ENCODE data around the gene ADAMTSL3. TPM values are rescaled to one million over a fixed set of nuclear protein-coding genes. Genes with fewer than 3 reads are reported as not detected.

Gene ADAMTSL3
- total and polyA plus RNA-seq, 2 experiments from 2014 or later = 0.61 to 0.87 TPM

- no peak for DNase-seq (ENCODE audit: low spot score)
- H3K27me3 Mint-ChIP-seq (ENCODE audit: insufficient read depth, low read depth, poor library complexity) = no peaks in the 10 kb centered on the region
- Histone ChIP-seq H3K9me2 (ENCODE audit: insufficient read depth) (no peaks in the 10 kb centered on the region), H3K4me2 (no peak overlapping the region), H3K79me2 (replicated peaks; ENCODE audit: insufficient read depth) (no peaks in the 10 kb centered on the region), H3K4me3 (no peak overlapping the region), H3K27ac (ENCODE audit: low read depth) (no peak overlapping the region), H2AFZ (no peak overlapping the region), H3K36me3 (ENCODE audit: insufficient read depth) (no peaks in the 10 kb centered on the region), H4K20me1 (replicated peaks; ENCODE audit: insufficient read depth) (no peaks in the 10 kb centered on the region), H3K27me3 (ENCODE audit: insufficient read depth) (no peaks in the 10 kb centered on the region), H3K4me1 (ENCODE audit: insufficient read depth) (no peaks in the 10 kb centered on the region), H3F3A (replicated peaks; ENCODE audit: low read depth) (no peaks in the 10 kb centered on the region)
- no peak overlapping the region for H3K27ac Mint-ChIP-seq
- TF ChIP-seq POLR2AphosphoS5 (IDR thresholded peaks at IDR 0.05; ENCODE audit: low read depth) = no peak
- TF ChIP-seq, protein P1, sequence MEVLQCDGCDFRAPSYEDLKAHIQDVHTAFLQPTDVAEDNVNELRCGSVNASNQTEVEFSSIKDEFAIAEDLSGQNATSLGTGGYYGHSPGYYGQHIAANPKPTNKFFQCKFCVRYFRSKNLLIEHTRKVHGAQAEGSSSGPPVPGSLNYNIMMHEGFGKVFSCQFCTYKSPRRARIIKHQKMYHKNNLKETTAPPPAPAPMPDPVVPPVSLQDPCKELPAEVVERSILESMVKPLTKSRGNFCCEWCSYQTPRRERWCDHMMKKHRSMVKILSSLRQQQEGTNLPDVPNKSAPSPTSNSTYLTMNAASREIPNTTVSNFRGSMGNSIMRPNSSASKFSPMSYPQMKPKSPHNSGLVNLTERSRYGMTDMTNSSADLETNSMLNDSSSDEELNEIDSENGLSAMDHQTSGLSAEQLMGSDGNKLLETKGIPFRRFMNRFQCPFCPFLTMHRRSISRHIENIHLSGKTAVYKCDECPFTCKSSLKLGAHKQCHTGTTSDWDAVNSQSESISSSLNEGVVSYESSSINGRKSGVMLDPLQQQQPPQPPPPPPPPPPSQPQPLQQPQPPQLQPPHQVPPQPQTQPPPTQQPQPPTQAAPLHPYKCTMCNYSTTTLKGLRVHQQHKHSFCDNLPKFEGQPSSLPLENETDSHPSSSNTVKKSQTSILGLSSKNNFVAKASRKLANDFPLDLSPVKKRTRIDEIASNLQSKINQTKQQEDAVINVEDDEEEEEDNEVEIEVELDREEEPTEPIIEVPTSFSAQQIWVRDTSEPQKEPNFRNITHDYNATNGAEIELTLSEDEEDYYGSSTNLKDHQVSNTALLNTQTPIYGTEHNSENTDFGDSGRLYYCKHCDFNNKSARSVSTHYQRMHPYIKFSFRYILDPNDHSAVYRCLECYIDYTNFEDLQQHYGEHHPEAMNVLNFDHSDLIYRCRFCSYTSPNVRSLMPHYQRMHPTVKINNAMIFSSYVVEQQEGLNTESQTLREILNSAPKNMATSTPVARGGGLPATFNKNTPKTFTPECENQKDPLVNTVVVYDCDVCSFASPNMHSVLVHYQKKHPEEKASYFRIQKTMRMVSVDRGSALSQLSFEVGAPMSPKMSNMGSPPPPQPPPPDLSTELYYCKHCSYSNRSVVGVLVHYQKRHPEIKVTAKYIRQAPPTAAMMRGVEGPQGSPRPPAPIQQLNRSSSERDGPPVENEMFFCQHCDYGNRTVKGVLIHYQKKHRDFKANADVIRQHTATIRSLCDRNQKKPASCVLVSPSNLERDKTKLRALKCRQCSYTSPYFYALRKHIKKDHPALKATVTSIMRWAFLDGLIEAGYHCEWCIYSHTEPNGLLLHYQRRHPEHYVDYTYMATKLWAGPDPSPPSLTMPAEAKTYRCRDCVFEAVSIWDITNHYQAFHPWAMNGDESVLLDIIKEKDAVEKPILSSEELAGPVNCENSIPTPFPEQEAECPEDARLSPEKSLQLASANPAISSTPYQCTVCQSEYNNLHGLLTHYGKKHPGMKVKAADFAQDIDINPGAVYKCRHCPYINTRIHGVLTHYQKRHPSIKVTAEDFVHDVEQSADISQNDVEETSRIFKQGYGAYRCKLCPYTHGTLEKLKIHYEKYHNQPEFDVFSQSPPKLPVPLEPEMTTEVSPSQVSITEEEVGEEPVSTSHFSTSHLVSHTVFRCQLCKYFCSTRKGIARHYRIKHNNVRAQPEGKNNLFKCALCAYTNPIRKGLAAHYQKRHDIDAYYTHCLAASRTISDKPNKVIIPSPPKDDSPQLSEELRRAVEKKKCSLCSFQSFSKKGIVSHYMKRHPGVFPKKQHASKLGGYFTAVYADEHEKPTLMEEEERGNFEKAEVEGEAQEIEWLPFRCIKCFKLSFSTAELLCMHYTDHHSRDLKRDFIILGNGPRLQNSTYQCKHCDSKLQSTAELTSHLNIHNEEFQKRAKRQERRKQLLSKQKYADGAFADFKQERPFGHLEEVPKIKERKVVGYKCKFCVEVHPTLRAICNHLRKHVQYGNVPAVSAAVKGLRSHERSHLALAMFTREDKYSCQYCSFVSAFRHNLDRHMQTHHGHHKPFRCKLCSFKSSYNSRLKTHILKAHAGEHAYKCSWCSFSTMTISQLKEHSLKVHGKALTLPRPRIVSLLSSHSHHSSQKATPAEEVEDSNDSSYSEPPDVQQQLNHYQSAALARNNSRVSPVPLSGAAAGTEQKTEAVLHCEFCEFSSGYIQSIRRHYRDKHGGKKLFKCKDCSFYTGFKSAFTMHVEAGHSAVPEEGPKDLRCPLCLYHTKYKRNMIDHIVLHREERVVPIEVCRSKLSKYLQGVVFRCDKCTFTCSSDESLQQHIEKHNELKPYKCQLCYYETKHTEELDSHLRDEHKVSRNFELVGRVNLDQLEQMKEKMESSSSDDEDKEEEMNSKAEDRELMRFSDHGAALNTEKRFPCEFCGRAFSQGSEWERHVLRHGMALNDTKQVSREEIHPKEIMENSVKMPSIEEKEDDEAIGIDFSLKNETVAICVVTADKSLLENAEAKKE (CRISPR knock-in tag; IDR thresholded peaks at IDR 0.05) = no peak
- TF ChIP-seq EZH2phosphoT487 (IDR thresholded peaks at IDR 0.05; ENCODE audit: unreplicated experiment) = no peak
- H3K9me3 Mint-ChIP-seq = no peaks in the 10 kb centered on the region
- no peaks in the 10 kb centered on the region; the same call in 2 of the 3 replicates for H3K4me1 Mint-ChIP-seq
- H3K36me3 Mint-ChIP-seq (ENCODE audit: low read depth) = no peaks in the 10 kb centered on the region
- ATAC-seq = no peak
- no peak overlapping the region for H3K4me3 Mint-ChIP-seq
These were observed 245.7 kb downstream of the ADAMTSL3 start for GRCh38 chr15:83899670-83900069.

- no peak for TF ChIP-seq CREB1 (CRISPR knock-in tag; IDR thresholded peaks at IDR 0.05; ENCODE audit: low read depth)
- no peak for TF ChIP-seq NANOG (IDR thresholded peaks at IDR 0.05; ENCODE audit: borderline replicate concordance)
- no peak for TF ChIP-seq POLR2AphosphoS5 (IDR thresholded peaks at IDR 0.05; ENCODE audit: low read depth)
- no peak for TF ChIP-seq ZNF331 (CRISPR knock-in tag; IDR thresholded peaks at IDR 0.05; ENCODE audit: low read depth)
- no peak for TF ChIP-seq EZH2 (IDR thresholded peaks at IDR 0.05; ENCODE audit: low read depth, unreplicated experiment)
- TF ChIP-seq STAT1 (IDR thresholded peaks at IDR 0.05; ENCODE audit: unreplicated experiment) = no peak
- H3K27ac Mint-ChIP-seq = no peak overlapping the region
- H3K9me2 ChIP-seq (ENCODE audit: insufficient read depth) = no peaks in the 10 kb centered on the region
- no peaks in the 10 kb centered on the region for H3K36me3 Mint-ChIP-seq (ENCODE audit: low read depth)
- no peak overlapping the region for H3K4me3 ChIP-seq
- no peaks in the 10 kb centered on the region for H3K27me3 ChIP-seq (ENCODE audit: insufficient read depth)
- no peaks in the 10 kb centered on the region; the same call in 2 of the 3 replicates for H3K4me1 Mint-ChIP-seq
- H3K4me1 ChIP-seq (ENCODE audit: insufficient read depth) = no peaks in the 10 kb centered on the region
- H3K27ac ChIP-seq (ENCODE audit: low read depth) = no peak overlapping the region
- H3K9me3 Mint-ChIP-seq = peaks cover 7% of the 10 kb centered on the region; the same call in 2 of the 3 replicates
- DNase-seq (ENCODE audit: low spot score) (no peak), ATAC-seq (no peak)
- H3K27me3 Mint-ChIP-seq (ENCODE audit: insufficient read depth, low read depth, poor library complexity) = peaks cover 1% of the 10 kb centered on the region
- H3K4me3 Mint-ChIP-seq = no peak overlapping the region
- H4K20me1 ChIP-seq (replicated peaks; ENCODE audit: insufficient read depth) = no peaks in the 10 kb centered on the region
- H2AFZ ChIP-seq = peak overlapping the region; percentile 23; the same call in 1 of the 2 replicates
- 0 out of 2 replicates have a peak, but pooled peaks cover 6% of the 10 kb centered on the region for H3K36me3 ChIP-seq (ENCODE audit: insufficient read depth)
- H3K79me2 ChIP-seq (replicated peaks; ENCODE audit: insufficient read depth) = no peaks in the 10 kb centered on the region
- no peaks in the 10 kb centered on the region for H3F3A ChIP-seq (replicated peaks; ENCODE audit: low read depth)
- H3K4me2 ChIP-seq = no peak overlapping the region
These were observed 250.5 kb downstream of the ADAMTSL3 start for GRCh38 chr15:83904107-83905040.
